T-cell (primary cell): ENCODE results near the gene LHX2. TPM values are rescaled to one million over a fixed set of nuclear protein-coding genes. Genes with fewer than 3 reads are reported as not detected.

Source experiments
- ATAC-seq, 4 experiments: fragments of 200-7000 bp in 3 of 4; fragments of 150-1000 bp in 1 of 4; cut with Tn5 transposase; replicated peaks in 1 of 4; 1 replicate in 3 of 4; 2 replicates in 1 of 4; pipeline ENCODE4 v1.10.0; 2021; ENCODE audit warnings: moderate library complexity in 3 of 4, mild to moderate bottlenecking in 2 of 4, moderate number of reproducible peaks in 1 of 4
- CTCF ChIA-PET, 2 donors: fragments of 300-600 bp; sonication (Branson Sonifier 250); formaldehyde crosslinking; loops; one replicate each; lab custom pipeline; 2022; ENCODE audit warnings: antibody characterized with exemption in 2 of 2; lab: Charles Lee
- POLR2A ChIA-PET, 2 donors: fragments of 300-600 bp; sonication (Branson Sonifier 250); formaldehyde crosslinking; loops; one replicate each; lab custom pipeline; 2022; ENCODE audit warnings: antibody characterized with exemption in 2 of 2; lab: Charles Lee
- DNase-seq, 35 experiments: peaks; one replicate each; pipeline versions ENCODE4 v3.0.0 to v3.0.0-alpha.2; 2013 to 2023
- H3K27ac ChIP-seq: one replicate; pipeline ENCODE4 v1.5.1; 2013; ENCODE audit warnings: low read length
- H3K27me3 ChIP-seq, 2 experiments: replicated peaks in 1 of 2; 1 replicate in 1 of 2; 2 replicates in 1 of 2; pipeline versions ENCODE4 v1.6.1 to v1.7.0; 2013; ENCODE audit warnings: low read length in 1 of 2, mixed read lengths in 1 of 2; ENCODE audit not compliant: control insufficient read depth in 2 of 2, insufficient read depth in 2 of 2; ENCODE audit errors: extremely low read depth in 1 of 2
- H3K36me3 ChIP-seq, 2 donors: 1 replicate in 1 of 2; 2 replicates in 1 of 2; pipeline versions ENCODE4 v1.6.1 to v1.7.0; 2013; ENCODE audit warnings: low read length in 1 of 2; ENCODE audit not compliant: control insufficient read depth in 2 of 2, insufficient read depth in 1 of 2; ENCODE audit errors: extremely low read depth in 1 of 2
- H3K4me1 ChIP-seq, 2 experiments: 1 replicate in 1 of 2; 2 replicates in 1 of 2; pipeline versions ENCODE4 v1.6.1 to v1.7.0; 2013; ENCODE audit warnings: low read length in 2 of 2, mixed read lengths in 1 of 2; ENCODE audit not compliant: insufficient read depth in 2 of 2, control insufficient read depth in 1 of 2; ENCODE audit errors: extremely low read depth in 1 of 2
- H3K4me3 ChIP-seq, 2 donors: 1 replicate in 1 of 2; 2 replicates in 1 of 2; pipeline versions ENCODE4 v1.5.1 to v1.7.0; 2013; ENCODE audit warnings: mild to moderate bottlenecking in 2 of 2, low read length in 1 of 2, moderate library complexity in 1 of 2; ENCODE audit not compliant: control insufficient read depth in 1 of 2; ENCODE audit errors: extremely low read depth in 1 of 2
- H3K9me3 ChIP-seq: 2 replicates; pipeline ENCODE4 v1.7.0; 2013
- H3K27ac Mint-ChIP-seq, 2 donors: one replicate each; pipeline ENCODE4 v1.8.0; 2020 to 2021; ENCODE audit warnings: mild to moderate bottlenecking in 2 of 2, mixed read lengths in 2 of 2
- H3K27me3 Mint-ChIP-seq, 2 donors: one replicate each; pipeline ENCODE4 v1.8.0; 2021 to 2022; ENCODE audit warnings: mixed read lengths in 2 of 2
- H3K36me3 Mint-ChIP-seq: one replicate; pipeline ENCODE4 v1.8.0; 2021; ENCODE audit warnings: mixed read lengths
- H3K4me1 Mint-ChIP-seq, 3 donors: one replicate each; pipeline ENCODE4 v1.8.0; 2020 to 2022; ENCODE audit warnings: mixed read lengths in 3 of 3, mild to moderate bottlenecking in 1 of 3
- H3K4me3 Mint-ChIP-seq, 3 donors: one replicate each; pipeline ENCODE4 v1.8.0; 2020 to 2022; ENCODE audit warnings: mild to moderate bottlenecking in 3 of 3, mixed read lengths in 3 of 3, moderate library complexity in 3 of 3
- H3K9me3 Mint-ChIP-seq, 3 donors: one replicate each; pipeline ENCODE4 v1.8.0; 2020 to 2022; ENCODE audit warnings: mixed read lengths in 3 of 3
- WGBS: methylation state at CpG from one replicate; pipeline ENCODE4 v1.1.5; 2013; ENCODE audit warnings: missing lambda C conversion rate; ENCODE audit not compliant: insufficient coverage; 5-methylcytosine and 5-hydroxymethylcytosine counted together
- total RNA-seq, 35 experiments: library from RNA in 6 of 35; stranded (reverse) in 6 of 35; fragments of 120-200 nt in 1 of 35; gene quantifications; one replicate each; pipeline versions ENCODE4 v1.2.1 to v1.2.4 and lab custom pipeline; 2013 to 2026

LHX2 gene
- total RNA-seq, 5 donors from 2014 or later (not counting 1 experiment from before 2014, with no cell fraction given): not detected

DNA sequence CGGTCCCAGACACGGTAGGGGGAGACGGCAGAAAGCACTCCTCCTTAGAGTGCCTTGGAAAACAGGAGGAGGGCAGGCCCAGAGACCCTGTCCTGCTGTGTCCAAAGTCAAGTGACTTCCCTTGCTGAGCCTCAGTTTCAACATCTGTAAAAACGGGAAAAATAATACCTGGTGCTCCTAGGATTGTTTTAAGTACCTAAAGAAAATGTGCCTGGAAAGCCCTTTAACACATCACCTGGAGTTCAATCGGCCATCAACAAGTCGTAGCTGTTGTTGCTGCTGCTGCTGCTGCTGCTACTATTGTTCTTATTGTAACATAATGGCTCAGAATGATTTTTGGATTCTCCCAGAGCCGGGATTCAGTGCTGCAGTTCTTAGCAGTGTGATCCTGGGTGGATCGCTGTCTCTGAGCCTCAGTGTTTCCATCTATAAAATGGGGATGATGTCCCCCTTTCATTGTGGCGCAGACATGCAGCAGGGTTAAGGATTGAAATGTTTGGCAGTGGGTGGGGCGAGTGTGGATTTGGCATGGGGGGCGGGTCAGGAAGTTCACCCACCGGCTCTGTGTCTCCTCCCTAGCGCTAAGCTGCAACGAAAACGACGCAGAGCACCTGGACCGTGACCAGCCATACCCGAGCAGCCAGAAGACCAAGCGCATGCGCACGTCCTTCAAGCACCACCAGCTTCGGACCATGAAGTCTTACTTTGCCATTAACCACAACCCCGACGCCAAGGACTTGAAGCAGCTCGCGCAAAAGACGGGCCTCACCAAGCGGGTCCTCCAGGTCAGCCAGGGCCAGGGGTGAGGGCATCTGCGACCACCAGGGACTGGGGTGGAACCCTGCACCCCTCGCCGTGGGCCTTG is 9.2 kb downstream of the LHX2 start:
- peaks cover 26 to 37% (median 36%) of the 10 kb centered on the region in 3 donors for H3K4me1 Mint-ChIP-seq
- WGBS: 11% methylated on average over 25 of the region's 31 CpGs
- H3K27me3 Mint-ChIP-seq: peaks cover 69 to 84% of the 10 kb centered on the region in 2 donors
- Histone ChIP-seq H3K27me3 (peaks cover 28 to 83% of the 10 kb centered on the region in 2 experiments), H3K36me3 (no peaks in the 10 kb centered on the region), H3K9me3 (no peaks in the 10 kb centered on the region), H3K4me1 (peaks cover 3 to 39% of the 10 kb centered on the region in 2 experiments), H3K27ac (no peak overlapping the region), H3K4me3 (no peak overlapping the region)
- H3K27ac Mint-ChIP-seq: no peak overlapping the region
- ChIA-PET POLR2A (no interaction called here), CTCF (no interaction called here)
- H3K36me3 Mint-ChIP-seq: no peaks in the 10 kb centered on the region
- DNase-seq: no peak
- no peak overlapping the region for H3K4me3 Mint-ChIP-seq
- ATAC-seq: no peak
- no peaks in the 10 kb centered on the region for H3K9me3 Mint-ChIP-seq

DNA sequence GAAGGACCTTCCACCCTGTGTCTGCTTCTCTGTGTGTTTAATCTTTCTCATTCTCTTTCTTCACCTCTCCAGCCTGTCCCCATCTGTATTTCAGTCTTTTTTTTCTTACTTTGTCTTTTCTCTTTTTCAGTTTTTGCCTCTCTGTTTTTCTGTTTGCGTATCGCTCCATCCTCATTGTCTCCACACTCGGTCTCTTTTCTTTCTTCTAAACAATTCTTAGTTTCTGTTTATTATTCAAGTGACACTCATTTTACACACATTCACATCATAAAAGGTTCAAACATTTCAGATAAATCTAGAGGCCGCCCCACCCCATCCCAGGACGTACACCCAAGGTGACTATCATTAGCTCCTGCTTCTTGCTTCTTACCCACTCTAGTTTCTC is 9.8 kb downstream of the LHX2 start:
- ChIA-PET POLR2A (no interaction called here), CTCF (no interaction called here)
- H3K27me3 Mint-ChIP-seq: peaks cover 72 to 86% of the 10 kb centered on the region in 2 donors
- 27% methylated on average over 5 of the region's 5 CpGs for WGBS
- DNase-seq: no peak
- H3K36me3 Mint-ChIP-seq: no peaks in the 10 kb centered on the region
- no peaks in the 10 kb centered on the region for H3K9me3 Mint-ChIP-seq
- H3K4me3 ChIP-seq: no peak overlapping the region
- no peak for ATAC-seq
- H3K36me3 ChIP-seq: no peaks in the 10 kb centered on the region
- no peak overlapping the region for H3K4me3 Mint-ChIP-seq
- peak overlapping the region in 1 of 2 donors; percentile 17 for H3K27ac Mint-ChIP-seq
- H3K4me1 ChIP-seq: peaks cover 3 to 34% of the 10 kb centered on the region in 2 experiments
- no peak overlapping the region for H3K27ac ChIP-seq
- peaks cover 24 to 35% (median 34%) of the 10 kb centered on the region in 3 donors for H3K4me1 Mint-ChIP-seq
- H3K27me3 ChIP-seq: peaks cover 29 to 77% of the 10 kb centered on the region in 2 experiments
- H3K9me3 ChIP-seq: no peaks in the 10 kb centered on the region

GRCh38 chr9:124022201-124023121 is 10.9 kb downstream of the LHX2 start:
- peaks cover 67 to 82% of the 10 kb centered on the region in 2 donors for H3K27me3 Mint-ChIP-seq
- no peaks in the 10 kb centered on the region for H3K36me3 Mint-ChIP-seq
- no peaks in the 10 kb centered on the region for H3K9me3 ChIP-seq
- POLR2A ChIA-PET: no interaction called here
- WGBS: 9% methylated on average over 29 of the region's 38 CpGs
- no peaks in the 10 kb centered on the region for H3K9me3 Mint-ChIP-seq
- H3K4me3 ChIP-seq: no peak overlapping the region
- H3K4me1 ChIP-seq: peaks cover 0 to 23% of the 10 kb centered on the region in 2 experiments
- no peak overlapping the region for H3K27ac ChIP-seq
- no peaks in the 10 kb centered on the region for H3K36me3 ChIP-seq
- peaks cover 14 to 25% (median 24%) of the 10 kb centered on the region in 3 donors for H3K4me1 Mint-ChIP-seq
- ATAC-seq (no peak), DNase-seq (no peak)
- H3K27me3 ChIP-seq: peaks cover 29 to 66% of the 10 kb centered on the region in 2 experiments
- CTCF ChIA-PET: no interaction called here
- no peak overlapping the region for H3K4me3 Mint-ChIP-seq
- no peak overlapping the region for H3K27ac Mint-ChIP-seq

GRCh38 chr9:124024107-124024506 is 12.5 kb downstream of the LHX2 start:
- no CpG with 5 or more reads among the region's 2 CpGs for WGBS

GRCh38 chr9:124029617-124030016 is 18.0 kb downstream of the LHX2 start:
- peaks cover 47 to 76% of the 10 kb centered on the region in 2 donors for H3K27me3 Mint-ChIP-seq
- Histone ChIP-seq H3K9me3 (no peaks in the 10 kb centered on the region), H3K4me3 (no peak overlapping the region), H3K27me3 (peaks cover 20 to 56% of the 10 kb centered on the region in 2 experiments), H3K36me3 (no peaks in the 10 kb centered on the region), H3K4me1 (no peaks in the 10 kb centered on the region), H3K27ac (no peak overlapping the region)
- WGBS: 86% methylated on average over 11 of the region's 12 CpGs
- CTCF ChIA-PET: no interaction called here
- no peaks in the 10 kb centered on the region for H3K9me3 Mint-ChIP-seq
- no peak overlapping the region for H3K4me3 Mint-ChIP-seq
- no peak for ATAC-seq
- peaks cover 5 to 8% (median 8%) of the 10 kb centered on the region in 3 donors for H3K4me1 Mint-ChIP-seq
- H3K36me3 Mint-ChIP-seq: no peaks in the 10 kb centered on the region
- POLR2A ChIA-PET: no interaction called here
- H3K27ac Mint-ChIP-seq: no peak overlapping the region
- no peak for DNase-seq

More at GRCh38 chr9:124024107-124024506, 12.5 kb downstream of the LHX2 start:
- no peaks in the 10 kb centered on the region for H3K9me3 Mint-ChIP-seq
- Histone ChIP-seq H3K9me3 (no peaks in the 10 kb centered on the region), H3K4me1 (peaks cover 0 to 9% of the 10 kb centered on the region in 2 experiments), H3K27ac (no peak overlapping the region), H3K27me3 (peaks cover 31 to 60% of the 10 kb centered on the region in 2 experiments), H3K36me3 (no peaks in the 10 kb centered on the region), H3K4me3 (no peak overlapping the region)
- H3K27ac Mint-ChIP-seq: no peak overlapping the region
- DNase-seq (no peak), ATAC-seq (no peak)
- H3K4me1 Mint-ChIP-seq: peaks cover 7 to 19% (median 18%) of the 10 kb centered on the region in 3 donors
- H3K27me3 Mint-ChIP-seq: peaks cover 70 to 87% of the 10 kb centered on the region in 2 donors
- H3K4me3 Mint-ChIP-seq: no peak overlapping the region
- no peaks in the 10 kb centered on the region for H3K36me3 Mint-ChIP-seq
- POLR2A ChIA-PET: no interaction called here
- CTCF ChIA-PET: no interaction called here

DNA sequence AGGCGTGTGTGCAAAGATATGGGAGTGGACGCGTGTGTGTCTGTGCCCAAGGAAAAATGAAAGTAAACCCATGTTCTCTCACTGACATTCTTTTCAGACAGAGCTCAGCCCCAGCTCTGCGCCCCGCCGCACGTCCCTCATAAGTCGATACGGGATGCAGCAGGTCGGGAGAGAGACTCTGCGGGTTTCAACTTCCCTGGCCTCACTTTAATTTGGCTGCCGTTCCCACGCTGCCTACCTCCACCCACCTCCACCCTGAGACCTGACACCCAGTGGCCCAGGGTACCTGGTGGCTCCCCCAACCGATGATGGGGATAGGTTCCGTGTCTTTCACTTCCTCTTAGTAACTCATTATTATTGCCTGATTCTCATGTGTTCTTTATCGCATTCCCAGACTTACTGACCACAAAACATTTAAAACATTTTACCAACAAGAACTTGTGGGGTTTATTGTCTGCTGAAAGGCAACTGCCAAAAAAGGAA is 19.4 kb downstream of the LHX2 start:
- no peaks in the 10 kb centered on the region for H3K9me3 ChIP-seq
- H3K4me1 ChIP-seq: no peaks in the 10 kb centered on the region
- no peak overlapping the region for H3K4me3 ChIP-seq
- H3K36me3 ChIP-seq: no peaks in the 10 kb centered on the region
- peaks cover 52 to 76% of the 10 kb centered on the region in 2 donors for H3K27me3 Mint-ChIP-seq
- peaks cover 5 to 8% (median 8%) of the 10 kb centered on the region in 3 donors for H3K4me1 Mint-ChIP-seq
- H3K27ac Mint-ChIP-seq: no peak overlapping the region
- no peak overlapping the region for H3K4me3 Mint-ChIP-seq
- ChIA-PET POLR2A (no interaction called here), CTCF (no interaction called here)
- no peak overlapping the region for H3K27ac ChIP-seq
- H3K36me3 Mint-ChIP-seq: no peaks in the 10 kb centered on the region
- ATAC-seq (no peak), DNase-seq (no peak)
- no peaks in the 10 kb centered on the region for H3K9me3 Mint-ChIP-seq
- peaks cover 18 to 63% of the 10 kb centered on the region in 2 experiments for H3K27me3 ChIP-seq
- WGBS: 86% methylated on average over 11 of the region's 16 CpGs
